Measurements from ENCODE around the gene MRPS30.
A peak's percentile ranks its signal among the peaks of the same experiment; 100 is the strongest.
"Not testable (repeated sequence)": the region's sequence is repeated elsewhere in the genome, so short reads cannot be mapped to it uniquely, and the experiment has no call there.

MRPS30 gene

GRCh38 chr5:44808435-44809214 lies at the start of gene MRPS30:
Gene MRPS30, plus strand, starts transcription at chr5:44808947. Its CDS starts 16 bp downstream, at chr5:44808963.
- peak; percentile 96 for DNase-seq (ENCODE audit: low spot score)

GRCh38 chr5:44769200-44769876 lies 39.4 kb upstream of the MRPS30 start:
- no peak for DNase-seq (ENCODE audit: low spot score)

- no peak for DNase-seq (ENCODE audit: low spot score)
Observed at GRCh38 chr5:44769877-44770209, 38.9 kb upstream of the MRPS30 start.

GRCh38 chr5:44770780-44771717 lies 37.7 kb upstream of the MRPS30 start:
- DNase-seq (ENCODE audit: low spot score) = no peak

GRCh38 chr5:44772397-44772796 lies 36.4 kb upstream of the MRPS30 start:
- not testable (repeated sequence) for DNase-seq (ENCODE audit: low spot score)

- DNase-seq (ENCODE audit: low spot score) = peak; percentile 63
Observed at GRCh38 chr5:44774279-44774880, 34.4 kb upstream of the MRPS30 start.

- no peak for DNase-seq (ENCODE audit: low spot score)
Observed at GRCh38 chr5:44779167-44779566, 29.6 kb upstream of the MRPS30 start.

- DNase-seq (ENCODE audit: low spot score) = no peak
Observed at GRCh38 chr5:44783634-44784315, 25.0 kb upstream of the MRPS30 start.

- DNase-seq (ENCODE audit: low spot score) = no peak
Observed at GRCh38 chr5:44787731-44788130, 21.0 kb upstream of the MRPS30 start.

GRCh38 chr5:44789372-44789995 lies 19.3 kb upstream of the MRPS30 start:
- DNase-seq (ENCODE audit: low spot score) = not testable (repeated sequence)

GRCh38 chr5:44792031-44792673 lies 16.6 kb upstream of the MRPS30 start:
- DNase-seq (ENCODE audit: low spot score) = not testable (repeated sequence)

- no peak for DNase-seq (ENCODE audit: low spot score)
Observed at GRCh38 chr5:44794371-44794770, 14.4 kb upstream of the MRPS30 start.

- DNase-seq (ENCODE audit: low spot score) = no peak
Observed at GRCh38 chr5:44795496-44795895, 13.3 kb upstream of the MRPS30 start.

- no peak for DNase-seq (ENCODE audit: low spot score)
Observed at GRCh38 chr5:44797841-44798240, 10.9 kb upstream of the MRPS30 start.

GRCh38 chr5:44801992-44802391 lies 6.8 kb upstream of the MRPS30 start:
- DNase-seq (ENCODE audit: low spot score) = no peak

- DNase-seq (ENCODE audit: low spot score) = no peak
Observed at GRCh38 chr5:44806608-44807007, 2.1 kb upstream of the MRPS30 start.

GRCh38 chr5:44807269-44807668 lies 1.5 kb upstream of the MRPS30 start:
- no peak for DNase-seq (ENCODE audit: low spot score)

- DNase-seq (ENCODE audit: low spot score) = peak; percentile 56
Observed at GRCh38 chr5:44809215-44809955, 638 bp downstream of the MRPS30 start.

GRCh38 chr5:44809956-44810420 lies 1.2 kb downstream of the MRPS30 start:
- DNase-seq (ENCODE audit: low spot score) = no peak

GRCh38 chr5:44814761-44815160 lies 6.0 kb downstream of the MRPS30 start:
- no peak for DNase-seq (ENCODE audit: low spot score)

Measured in AG08395 (cell line).